GM20000 (cell line): ENCODE results near the gene DCC.
A peak's percentile ranks its signal among the peaks of the same experiment; 100 is the strongest.

Experiments used
- DNase-seq: peaks from one replicate; pipeline ENCODE4 v3.0.0; 2012; ENCODE audit warnings: low spot score
- TF ChIP-seq, protein P1 (sequence below): IDR thresholded peaks from 2 replicates; pipeline ENCODE4 v1.5.1; 2012; ENCODE audit warnings: mild to moderate bottlenecking, control low read depth; ENCODE audit errors: extremely low read depth, missing control alignments

The DCC gene

DNA sequence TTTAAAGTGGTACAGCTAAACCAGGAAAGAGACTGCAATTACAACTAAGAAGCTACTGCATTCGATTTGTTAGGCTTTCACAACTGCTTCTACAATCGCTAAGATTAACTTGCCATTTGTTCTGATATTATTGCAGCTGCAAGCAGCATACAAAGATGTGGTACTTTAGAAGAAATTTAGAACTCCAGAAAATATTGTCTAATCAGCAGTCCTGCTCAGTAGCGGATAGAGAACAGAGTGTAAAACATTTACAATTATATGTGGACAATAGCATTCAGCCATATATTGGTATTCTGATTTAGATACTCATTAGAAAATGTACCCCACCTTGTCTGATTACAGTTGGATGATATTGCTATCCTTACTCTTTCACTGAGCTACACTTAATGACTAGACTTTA is 265.3 kb downstream of the DCC start:
- TF ChIP-seq, protein P1, sequence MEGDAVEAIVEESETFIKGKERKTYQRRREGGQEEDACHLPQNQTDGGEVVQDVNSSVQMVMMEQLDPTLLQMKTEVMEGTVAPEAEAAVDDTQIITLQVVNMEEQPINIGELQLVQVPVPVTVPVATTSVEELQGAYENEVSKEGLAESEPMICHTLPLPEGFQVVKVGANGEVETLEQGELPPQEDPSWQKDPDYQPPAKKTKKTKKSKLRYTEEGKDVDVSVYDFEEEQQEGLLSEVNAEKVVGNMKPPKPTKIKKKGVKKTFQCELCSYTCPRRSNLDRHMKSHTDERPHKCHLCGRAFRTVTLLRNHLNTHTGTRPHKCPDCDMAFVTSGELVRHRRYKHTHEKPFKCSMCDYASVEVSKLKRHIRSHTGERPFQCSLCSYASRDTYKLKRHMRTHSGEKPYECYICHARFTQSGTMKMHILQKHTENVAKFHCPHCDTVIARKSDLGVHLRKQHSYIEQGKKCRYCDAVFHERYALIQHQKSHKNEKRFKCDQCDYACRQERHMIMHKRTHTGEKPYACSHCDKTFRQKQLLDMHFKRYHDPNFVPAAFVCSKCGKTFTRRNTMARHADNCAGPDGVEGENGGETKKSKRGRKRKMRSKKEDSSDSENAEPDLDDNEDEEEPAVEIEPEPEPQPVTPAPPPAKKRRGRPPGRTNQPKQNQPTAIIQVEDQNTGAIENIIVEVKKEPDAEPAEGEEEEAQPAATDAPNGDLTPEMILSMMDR, result no peak
- DNase-seq, result no peak

DNA sequence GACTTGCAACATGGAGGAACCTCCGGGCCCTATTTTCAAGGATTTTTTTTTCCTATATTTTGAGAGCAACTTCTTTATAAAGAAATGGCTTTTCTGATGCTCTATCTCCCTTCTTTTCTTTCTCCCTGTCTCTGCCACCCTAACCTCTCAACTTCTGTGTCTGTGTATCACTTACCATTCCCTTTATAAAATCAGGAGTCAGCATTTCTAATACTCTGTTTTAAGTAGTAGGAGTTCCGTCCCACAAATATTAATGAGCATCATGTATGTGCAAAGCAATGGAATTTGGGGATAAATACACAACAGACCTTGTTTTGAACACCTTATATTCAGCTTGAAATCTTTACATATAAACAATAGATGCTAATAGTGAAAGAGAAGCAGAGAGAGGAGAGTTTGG is 268.0 kb downstream of the DCC start:
- DNase-seq, result no peak
- TF ChIP-seq, protein P1, result no peak

DNA sequence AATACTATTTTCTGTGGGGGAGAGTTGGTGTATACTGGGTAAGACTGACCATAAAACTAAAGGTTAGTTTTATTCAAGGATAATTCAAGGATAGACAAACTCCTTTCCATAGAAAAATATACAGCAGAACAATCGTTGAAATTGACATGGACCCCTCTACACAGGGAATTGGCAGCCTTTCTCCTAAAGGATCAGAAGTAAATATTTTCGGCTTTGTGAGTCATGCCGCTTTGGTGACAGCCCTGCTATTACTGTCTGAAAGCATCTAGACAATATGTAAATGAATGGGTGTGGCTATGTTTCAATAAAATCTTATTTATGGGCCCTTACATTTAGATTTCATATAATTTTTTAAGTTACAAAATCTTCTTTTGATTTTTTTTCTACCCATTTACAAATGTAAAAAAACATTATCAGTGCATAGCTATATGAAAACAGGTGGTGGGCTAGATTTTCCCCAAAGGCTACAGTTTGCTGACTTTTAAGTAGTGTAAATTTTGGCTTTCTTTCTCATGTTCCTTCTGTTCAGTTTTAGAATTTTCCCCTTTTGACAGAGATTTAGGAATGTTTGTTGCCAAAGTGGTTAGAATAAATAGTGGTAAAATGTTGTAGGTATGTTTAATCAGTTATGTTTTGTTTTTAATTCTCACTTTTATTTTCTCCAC is 270.6 kb downstream of the DCC start:
- DNase-seq, result no peak
- TF ChIP-seq, protein P1, result no peak

DNA sequence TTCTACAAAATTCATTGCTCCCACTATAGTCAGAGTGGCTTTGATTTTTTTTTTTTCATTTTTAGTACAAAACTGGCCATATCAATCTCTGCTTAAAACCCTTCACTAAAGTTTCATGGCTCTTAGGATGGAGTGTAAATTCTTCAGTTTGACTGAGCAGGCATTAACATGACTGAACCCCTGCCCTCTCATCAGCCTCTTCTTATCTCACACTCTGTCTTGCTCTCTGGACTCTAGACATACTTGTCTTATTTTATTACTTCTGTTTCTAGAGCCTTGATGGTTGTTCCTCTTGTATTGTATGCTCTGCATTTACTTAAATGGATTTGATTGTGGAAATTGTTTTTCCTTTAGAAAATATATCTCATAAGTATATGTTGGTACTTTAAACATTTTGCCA is 272.4 kb downstream of the DCC start:
- DNase-seq, result no peak
- TF ChIP-seq, protein P1, result no peak

DNA sequence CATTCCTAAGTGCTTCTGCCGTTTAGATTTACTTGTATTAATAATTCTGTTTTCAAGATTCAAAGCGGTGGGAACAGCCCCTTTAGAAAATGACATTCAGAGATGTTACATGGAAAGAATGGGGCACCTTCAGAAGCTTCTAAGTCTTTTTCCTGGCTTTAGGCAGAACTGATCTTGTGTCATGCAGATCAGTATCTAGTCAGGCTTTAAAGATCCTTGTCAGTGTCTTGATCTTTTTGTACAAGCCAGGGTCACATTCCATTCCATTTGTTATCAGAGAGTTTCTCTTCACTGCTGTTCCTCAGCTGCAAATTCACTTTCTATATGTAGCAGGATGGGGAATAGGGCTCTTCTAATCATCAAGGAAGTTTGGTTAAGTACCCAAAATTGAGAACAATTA is 275.3 kb downstream of the DCC start:
- TF ChIP-seq, protein P1, result no peak

DNA sequence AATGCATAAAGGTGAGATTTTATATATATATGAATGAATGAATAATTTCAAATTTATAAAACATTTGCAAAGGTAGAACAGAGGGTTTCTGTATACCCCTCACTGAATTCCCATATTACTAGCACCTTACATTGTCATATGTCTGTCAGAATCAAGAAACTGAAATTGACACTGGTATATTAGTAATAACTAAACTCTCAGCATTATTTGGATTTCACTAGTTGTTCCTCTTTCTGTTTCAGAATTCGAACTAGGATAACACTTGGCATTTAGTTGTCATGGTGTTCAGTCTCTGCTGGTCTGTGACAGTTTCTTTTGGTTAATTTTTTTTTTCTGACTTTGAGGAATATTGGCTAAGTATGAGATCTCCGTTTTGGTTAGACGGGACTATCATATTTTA is 275.9 kb downstream of the DCC start:
- peak; percentile 4 for DNase-seq
- TF ChIP-seq, protein P1, result no peak

More for the DNA sequence above, 275.3 kb downstream of the DCC start:
- DNase-seq, result no peak

DNA sequence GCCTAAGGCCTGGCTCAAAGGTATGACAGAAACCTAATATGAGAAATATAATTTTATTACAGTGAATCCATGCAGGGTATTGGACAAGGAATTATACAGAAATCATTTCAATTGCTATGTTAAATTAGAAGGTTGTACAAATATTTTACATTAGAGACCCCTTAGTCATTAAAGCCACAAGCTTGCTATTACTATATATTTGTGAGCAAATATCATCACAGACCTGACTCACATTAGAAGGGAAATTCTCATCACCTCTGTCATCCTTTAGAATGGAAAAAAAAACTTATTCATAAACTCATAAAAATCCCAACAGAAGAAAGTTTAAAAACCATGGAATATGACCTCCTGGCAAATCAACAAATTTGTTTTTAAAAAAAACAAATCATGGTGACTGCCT is 277.9 kb downstream of the DCC start:
- TF ChIP-seq, protein P1, result no peak
- DNase-seq, result no peak
